Tibial nerve (tissue), 4 donors: ENCODE measurements around the gene EGFLAM. TPM values are rescaled to one million over a fixed set of nuclear protein-coding genes. Genes with fewer than 3 reads are reported as not detected.

Experiments
- DNase-seq, 2 donors: peaks; one replicate each; pipeline ENCODE4 v3.0.0-alpha.2; 2019; ENCODE audit warnings: low spot score in 2 of 2
- H3K27ac ChIP-seq, 4 donors: fragments of 200-600 bp; sonication (generic) in 3 of 4; one replicate each; pipeline ENCODE4 v1.5.1; 2017 to 2019; ENCODE audit warnings: mild to moderate bottlenecking in 1 of 4
- H3K27me3 ChIP-seq, 2 donors: fragments of 200-600 bp; sonication (generic) in 1 of 2; one replicate each; pipeline versions ENCODE4 v1.5.1 to v1.6.0; 2017 to 2019
- H3K36me3 ChIP-seq, 3 donors: fragments of 200-600 bp; sonication (generic); one replicate each; pipeline ENCODE4 v1.5.1; 2018 to 2019
- H3K4me1 ChIP-seq, 4 donors: fragments of 200-600 bp; sonication (generic) in 3 of 4; one replicate each; pipeline ENCODE4 v1.5.1; 2017 to 2019
- H3K4me3 ChIP-seq, 4 donors: fragments of 200-600 bp; sonication (generic) in 3 of 4; one replicate each; pipeline ENCODE4 v1.5.1; 2017 to 2019; ENCODE audit warnings: mild to moderate bottlenecking in 1 of 4, moderate library complexity in 1 of 4
- H3K9me3 ChIP-seq, 4 donors: fragments of 200-600 bp; sonication (generic) in 3 of 4; one replicate each; pipeline ENCODE4 v1.5.1; 2017 to 2019
- EP300 ChIP-seq, 2 donors: sonication (generic); formaldehyde crosslinking; IDR thresholded peaks; one replicate each; pipeline ENCODE4 v1.6.1; 2017; ENCODE audit warnings: antibody characterized with exemption in 2 of 2, mild to moderate bottlenecking in 1 of 2
- POLR2A ChIP-seq, 2 donors: fragments of 450-650 bp; IDR thresholded peaks; one replicate each; pipeline ENCODE4 v1.6.1; 2017; ENCODE audit warnings: antibody characterized with exemption in 2 of 2, mild to moderate bottlenecking in 2 of 2, moderate library complexity in 2 of 2
- whole genome bisulfite sequencing, 2 donors: methylation state at CpG; one replicate each; pipeline ENCODE4 v1.1.5; 2018; 5-methylcytosine and 5-hydroxymethylcytosine counted together
- total RNA-seq, 4 donors: library from RNA; depleted of rRNA; stranded (reverse); fragments of >200 nt; gene quantifications; one replicate each; pipeline ENCODE4 v1.1.0, GENCODE V29; 2016
- TF ChIP-seq, protein P1 (sequence below), 5 experiments: fragments of 200-600 bp in 3 of 5; fragments of 450-650 bp in 2 of 5; sonication (generic) in 3 of 5; IDR thresholded peaks; one replicate each; pipeline ENCODE4 v1.5.1; 2016 to 2019; ENCODE audit warnings: antibody characterized with exemption in 5 of 5, mild to moderate bottlenecking in 3 of 5, moderate library complexity in 2 of 5

The EGFLAM gene
- total RNA-seq, 4 donors from 2014 or later = 18.4 to 64.5 (median 51.1) TPM

DNA sequence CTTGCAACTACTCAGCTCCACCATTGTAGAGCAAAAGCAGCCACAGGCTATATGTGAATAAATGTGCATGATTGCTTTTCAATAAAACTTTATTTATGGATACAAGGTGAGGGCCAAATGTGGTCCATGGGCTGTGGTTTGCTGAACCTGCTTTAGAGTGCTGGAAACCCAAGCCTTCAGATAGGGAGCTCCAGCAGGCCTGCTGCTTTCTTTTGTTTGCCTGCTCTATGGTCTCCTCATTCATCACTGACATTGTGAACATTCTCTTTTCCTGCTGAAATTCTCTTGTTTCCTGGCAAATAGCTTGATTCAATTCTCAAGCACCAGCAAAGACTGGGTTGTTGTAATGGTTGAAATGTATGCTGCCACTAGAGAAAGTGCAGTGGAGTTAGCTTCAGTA lies 26.0 kb downstream of the EGFLAM start:
- Histone ChIP-seq H3K27me3 (no peaks in the 10 kb centered on the region), H3K9me3 (no peaks in the 10 kb centered on the region), H3K36me3 (no peaks in the 10 kb centered on the region), H3K4me1 (no peaks in the 10 kb centered on the region), H3K27ac (no peak overlapping the region), H3K4me3 (no peak overlapping the region)
- no peak for DNase-seq
- no peak for TF ChIP-seq EP300 (IDR thresholded peaks at IDR 0.05)

DNA sequence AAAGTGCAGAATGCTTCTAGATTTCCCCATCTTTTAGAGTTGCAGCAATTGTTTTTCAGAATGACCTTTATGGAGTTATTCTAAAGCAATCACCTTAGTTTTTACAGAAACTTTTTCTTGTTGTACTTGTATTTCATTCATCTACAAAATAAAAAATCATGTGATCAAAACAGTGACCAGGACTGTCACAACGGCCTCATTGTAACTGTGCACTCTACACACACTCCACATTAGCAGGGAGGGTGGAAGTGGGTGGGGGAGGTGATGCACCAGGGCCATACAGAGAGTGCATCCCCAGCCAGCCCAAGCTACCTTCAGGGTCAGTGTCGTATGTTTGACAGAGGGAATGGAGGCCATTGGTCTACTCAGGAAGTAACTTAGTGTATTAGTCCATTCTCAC lies 26.9 kb downstream of the EGFLAM start:
- H3K4me1 ChIP-seq = no peaks in the 10 kb centered on the region

DNA sequence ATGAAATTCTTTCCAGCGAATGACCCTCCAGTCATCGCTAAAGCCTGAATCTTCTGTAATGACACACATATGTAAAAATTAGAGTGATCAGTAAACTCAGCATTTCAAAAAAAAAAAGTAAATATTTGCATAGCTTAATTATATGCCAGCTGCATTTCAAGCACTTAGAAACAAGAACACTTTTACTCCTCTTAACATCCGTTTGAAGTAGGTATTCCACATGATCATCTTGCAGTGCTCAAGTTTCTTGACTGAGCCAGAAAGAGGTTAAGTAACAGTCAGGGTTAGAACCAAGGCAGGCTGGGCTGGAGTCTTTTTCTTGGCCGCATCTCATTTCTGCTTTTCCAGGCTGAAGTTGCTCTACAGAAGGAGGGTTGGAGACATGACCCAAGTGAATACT lies 27.6 kb downstream of the EGFLAM start:
- Histone ChIP-seq H3K27me3 (no peaks in the 10 kb centered on the region), H3K27ac (no peak overlapping the region), H3K9me3 (no peaks in the 10 kb centered on the region), H3K36me3 (no peaks in the 10 kb centered on the region), H3K4me3 (no peak overlapping the region), H3K4me1 (no peaks in the 10 kb centered on the region)
- 84 to 89% methylated on average over 4 of the region's 4 CpGs for WGBS, 2 donors
- TF ChIP-seq POLR2A (IDR thresholded peaks at IDR 0.05) = no peak
- TF ChIP-seq, protein P1, sequence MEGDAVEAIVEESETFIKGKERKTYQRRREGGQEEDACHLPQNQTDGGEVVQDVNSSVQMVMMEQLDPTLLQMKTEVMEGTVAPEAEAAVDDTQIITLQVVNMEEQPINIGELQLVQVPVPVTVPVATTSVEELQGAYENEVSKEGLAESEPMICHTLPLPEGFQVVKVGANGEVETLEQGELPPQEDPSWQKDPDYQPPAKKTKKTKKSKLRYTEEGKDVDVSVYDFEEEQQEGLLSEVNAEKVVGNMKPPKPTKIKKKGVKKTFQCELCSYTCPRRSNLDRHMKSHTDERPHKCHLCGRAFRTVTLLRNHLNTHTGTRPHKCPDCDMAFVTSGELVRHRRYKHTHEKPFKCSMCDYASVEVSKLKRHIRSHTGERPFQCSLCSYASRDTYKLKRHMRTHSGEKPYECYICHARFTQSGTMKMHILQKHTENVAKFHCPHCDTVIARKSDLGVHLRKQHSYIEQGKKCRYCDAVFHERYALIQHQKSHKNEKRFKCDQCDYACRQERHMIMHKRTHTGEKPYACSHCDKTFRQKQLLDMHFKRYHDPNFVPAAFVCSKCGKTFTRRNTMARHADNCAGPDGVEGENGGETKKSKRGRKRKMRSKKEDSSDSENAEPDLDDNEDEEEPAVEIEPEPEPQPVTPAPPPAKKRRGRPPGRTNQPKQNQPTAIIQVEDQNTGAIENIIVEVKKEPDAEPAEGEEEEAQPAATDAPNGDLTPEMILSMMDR (IDR thresholded peaks at IDR 0.05) = no peak
- no peak for TF ChIP-seq EP300 (IDR thresholded peaks at IDR 0.05)
- no peak for DNase-seq

More for the DNA sequence above, 26.9 kb downstream of the EGFLAM start:
- no peak for DNase-seq
- H3K4me3 ChIP-seq = no peak overlapping the region
- TF ChIP-seq EP300 (IDR thresholded peaks at IDR 0.05) = no peak
- TF ChIP-seq, protein P1 (IDR thresholded peaks at IDR 0.05) = no peak
- TF ChIP-seq POLR2A (IDR thresholded peaks at IDR 0.05) = no peak
- no peaks in the 10 kb centered on the region for H3K36me3 ChIP-seq
- H3K27ac ChIP-seq = no peak overlapping the region
- H3K27me3 ChIP-seq = no peaks in the 10 kb centered on the region
- WGBS, 2 donors = 52 to 55% methylated on average over 2 of the region's 2 CpGs
- H3K9me3 ChIP-seq = no peaks in the 10 kb centered on the region

DNA sequence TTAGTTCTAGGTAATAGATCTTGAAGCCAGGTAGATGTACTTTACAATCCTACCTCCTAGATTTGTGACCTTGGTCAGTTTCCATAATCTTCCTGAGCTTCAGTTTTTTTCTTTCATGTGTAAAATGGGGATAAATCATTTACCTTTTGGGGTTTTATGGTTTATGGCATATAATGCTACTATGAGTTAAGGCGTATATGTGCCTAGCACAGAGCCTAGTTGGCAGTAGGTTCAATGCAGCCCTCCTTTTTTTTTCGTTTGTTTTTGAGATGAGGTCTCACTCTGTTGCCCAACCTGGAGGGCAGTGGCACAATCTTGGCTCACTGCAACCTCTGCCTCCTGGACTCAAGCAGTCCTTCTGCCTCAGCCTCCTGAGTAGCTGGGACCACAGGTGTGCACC lies 28.8 kb downstream of the EGFLAM start:
- Histone ChIP-seq H3K4me3 (no peak overlapping the region), H3K27ac (no peak overlapping the region), H3K36me3 (no peaks in the 10 kb centered on the region), H3K27me3 (no peaks in the 10 kb centered on the region), H3K4me1 (no peaks in the 10 kb centered on the region), H3K9me3 (no peaks in the 10 kb centered on the region)
- no peak for DNase-seq
- TF ChIP-seq POLR2A (IDR thresholded peaks at IDR 0.05) (no peak), EP300 (IDR thresholded peaks at IDR 0.05) (no peak)
- TF ChIP-seq, protein P1 (IDR thresholded peaks at IDR 0.05) = no peak
- WGBS, 2 donors = 89 to 100% methylated on average over 2 of the region's 2 CpGs

DNA sequence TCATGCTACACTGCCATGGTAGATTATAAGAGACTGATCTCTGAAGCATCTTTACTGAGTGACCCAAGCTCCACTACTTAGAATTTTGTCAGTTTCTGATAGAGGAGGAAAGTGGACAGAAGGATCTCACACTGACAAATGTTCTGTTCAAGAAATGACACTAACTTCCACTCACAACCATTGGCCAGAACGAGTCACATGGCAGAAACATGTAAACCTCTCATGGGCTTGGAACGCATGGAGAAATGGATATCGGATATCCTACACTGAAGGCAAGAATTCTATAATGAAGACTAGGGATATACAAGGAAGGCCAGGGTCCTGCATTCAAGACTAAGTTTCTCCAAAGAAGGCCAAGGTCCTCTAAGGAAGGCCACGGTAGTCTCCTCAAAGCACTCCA lies 31.1 kb downstream of the EGFLAM start:
- H3K4me3 ChIP-seq = no peak overlapping the region
- H3K27me3 ChIP-seq = no peaks in the 10 kb centered on the region
- no peak for DNase-seq
- no peak overlapping the region for H3K27ac ChIP-seq
- no peaks in the 10 kb centered on the region for H3K4me1 ChIP-seq
- TF ChIP-seq EP300 (IDR thresholded peaks at IDR 0.05) (no peak), POLR2A (IDR thresholded peaks at IDR 0.05) (no peak)
- TF ChIP-seq, protein P1 (IDR thresholded peaks at IDR 0.05) = no peak
- no peaks in the 10 kb centered on the region for H3K9me3 ChIP-seq
- no peaks in the 10 kb centered on the region for H3K36me3 ChIP-seq
- WGBS, 2 donors = 93 to 94% methylated on average over 4 of the region's 4 CpGs

DNA sequence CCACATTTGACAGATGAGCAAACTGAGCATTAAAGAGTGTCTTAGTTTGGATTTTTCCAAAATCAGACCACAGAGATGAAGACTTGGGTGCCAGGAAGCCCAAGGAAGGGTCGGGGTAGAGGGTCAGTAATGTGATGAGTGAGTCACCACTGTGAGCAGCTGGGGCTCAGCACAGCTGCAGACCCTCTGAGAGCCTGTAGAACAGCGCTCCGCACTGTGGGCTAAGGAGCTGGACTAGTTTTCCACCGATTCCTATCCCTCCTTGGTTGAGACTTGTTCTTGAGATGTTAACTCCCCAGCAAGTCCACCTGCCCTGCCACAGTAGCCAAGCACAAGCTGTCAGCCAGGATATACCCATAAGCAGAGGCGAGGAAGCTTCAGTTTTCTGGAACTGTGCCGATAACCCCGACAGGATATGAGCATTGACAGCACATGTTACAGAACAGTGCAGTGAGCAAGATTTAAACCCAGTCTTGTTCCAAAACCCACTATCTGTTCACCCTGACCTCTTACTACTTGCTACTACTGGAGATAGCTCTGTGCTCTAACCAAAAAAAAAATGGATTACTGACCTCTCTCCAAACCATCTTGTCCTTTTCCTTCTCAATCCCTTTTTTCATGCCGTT lies 31.8 kb downstream of the EGFLAM start:
- no peaks in the 10 kb centered on the region for H3K36me3 ChIP-seq
- H3K9me3 ChIP-seq = no peaks in the 10 kb centered on the region
- H3K27me3 ChIP-seq = no peaks in the 10 kb centered on the region
- H3K4me3 ChIP-seq = no peak overlapping the region
- 79 to 84% methylated on average over 8 of the region's 8 CpGs for WGBS, 2 donors
- no peak overlapping the region for H3K27ac ChIP-seq
- no peak for DNase-seq
- TF ChIP-seq POLR2A (IDR thresholded peaks at IDR 0.05) (no peak), EP300 (IDR thresholded peaks at IDR 0.05) (no peak)
- TF ChIP-seq, protein P1 (IDR thresholded peaks at IDR 0.05) = no peak
- no peaks in the 10 kb centered on the region for H3K4me1 ChIP-seq
